ENCODE data around the gene KCTD11.

GRCh38 chr17:7382901-7383300, 30.9 kb downstream of the KCTD11 start:
- no peak for TF ChIP-seq CTCF (conservative IDR thresholded peaks at IDR 0.05; ENCODE audit: low read depth, low read length)
- no peak for TF ChIP-seq EZH2 (IDR thresholded peaks at IDR 0.05; ENCODE audit: borderline replicate concordance, low read depth, low read length, poor library complexity, severe bottlenecking)

Measured in A673 (cell line).